DMS153 treated with DMSO at 0.1 percent for 48 hours (cell line): ENCODE results near the gene NR3C2.

Experiments used
- DNase-seq: peaks from one replicate; lab custom pipeline; 2025; ENCODE audit not compliant: unreplicated experiment; lab: John Stamatoyannopoulos, UW

NR3C2 gene

GRCh38 chr4:148060264-148061140, 381.7 kb downstream of the NR3C2 start:
- DNase-seq: no peak

GRCh38 chr4:148059617-148060180, 382.5 kb downstream of the NR3C2 start:
- peak; percentile 28 for DNase-seq

GRCh38 chr4:148057984-148058859, 384.0 kb downstream of the NR3C2 start:
- DNase-seq: no peak

- DNase-seq: no peak
Observed at GRCh38 chr4:148057516-148057915, 384.7 kb downstream of the NR3C2 start.

- DNase-seq: no peak
Observed at GRCh38 chr4:148056879-148057278, 385.3 kb downstream of the NR3C2 start.

- DNase-seq: no peak
Observed at GRCh38 chr4:148055844-148056243, 386.4 kb downstream of the NR3C2 start.

- peak; percentile 34 for DNase-seq
Observed at GRCh38 chr4:148054275-148054674, 387.9 kb downstream of the NR3C2 start.

- no peak for DNase-seq
Observed at GRCh38 chr4:148053298-148054003, 388.8 kb downstream of the NR3C2 start.

- DNase-seq: no peak
Observed at GRCh38 chr4:148052448-148052847, 389.8 kb downstream of the NR3C2 start.

- DNase-seq: no peak
Observed at GRCh38 chr4:148051403-148051802, 390.8 kb downstream of the NR3C2 start.

GRCh38 chr4:148048598-148048997, 393.6 kb downstream of the NR3C2 start:
- no peak for DNase-seq

- DNase-seq: no peak
Observed at GRCh38 chr4:148044912-148045352, 397.3 kb downstream of the NR3C2 start.

GRCh38 chr4:148044089-148044911, 397.9 kb downstream of the NR3C2 start:
- no peak for DNase-seq

- no peak for DNase-seq
Observed at GRCh38 chr4:148041606-148042329, 400.4 kb downstream of the NR3C2 start.

- DNase-seq: no peak
Observed at GRCh38 chr4:148034813-148035212, 407.4 kb downstream of the NR3C2 start.

GRCh38 chr4:148030193-148030873, 411.9 kb downstream of the NR3C2 start:
- no peak for DNase-seq

GRCh38 chr4:148029781-148030180, 412.4 kb downstream of the NR3C2 start:
- no peak for DNase-seq
